ENCODE data around the gene C12orf56. TPM values are rescaled to one million over a fixed set of nuclear protein-coding genes. Genes with fewer than 3 reads are reported as not detected.

C12orf56 gene, protein sequence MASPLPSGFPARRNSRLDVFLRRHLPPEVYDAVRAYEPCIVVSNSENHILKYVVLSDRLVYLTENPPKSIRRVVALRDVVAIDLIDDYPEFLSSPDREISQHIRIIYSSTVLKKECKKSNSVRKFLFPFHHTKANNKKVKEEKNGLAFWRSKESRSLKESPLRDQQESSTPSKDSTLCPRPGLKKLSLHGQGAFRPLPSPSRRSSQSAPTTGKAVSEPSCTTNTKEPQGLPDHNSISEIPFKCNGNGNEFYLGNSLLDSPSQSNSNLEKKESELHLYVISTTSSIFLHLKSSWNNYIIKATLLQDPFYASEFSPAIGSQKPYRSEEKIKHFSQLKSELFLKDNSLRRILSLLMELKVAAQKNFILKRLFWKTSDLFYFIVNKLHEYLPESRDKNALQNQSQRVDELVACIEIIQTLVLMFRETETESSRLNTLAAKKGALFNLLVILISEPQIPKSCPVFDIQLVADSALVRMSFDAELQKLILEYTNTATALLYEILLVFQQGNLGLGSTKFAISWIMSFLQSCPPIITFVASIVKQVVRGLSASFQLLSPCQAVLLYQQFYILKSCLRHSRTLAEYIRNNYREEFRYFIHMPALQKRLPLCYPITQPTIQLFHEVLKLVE
- total RNA-seq, result not detected
- long read RNA-seq, result 0 reads

DNA sequence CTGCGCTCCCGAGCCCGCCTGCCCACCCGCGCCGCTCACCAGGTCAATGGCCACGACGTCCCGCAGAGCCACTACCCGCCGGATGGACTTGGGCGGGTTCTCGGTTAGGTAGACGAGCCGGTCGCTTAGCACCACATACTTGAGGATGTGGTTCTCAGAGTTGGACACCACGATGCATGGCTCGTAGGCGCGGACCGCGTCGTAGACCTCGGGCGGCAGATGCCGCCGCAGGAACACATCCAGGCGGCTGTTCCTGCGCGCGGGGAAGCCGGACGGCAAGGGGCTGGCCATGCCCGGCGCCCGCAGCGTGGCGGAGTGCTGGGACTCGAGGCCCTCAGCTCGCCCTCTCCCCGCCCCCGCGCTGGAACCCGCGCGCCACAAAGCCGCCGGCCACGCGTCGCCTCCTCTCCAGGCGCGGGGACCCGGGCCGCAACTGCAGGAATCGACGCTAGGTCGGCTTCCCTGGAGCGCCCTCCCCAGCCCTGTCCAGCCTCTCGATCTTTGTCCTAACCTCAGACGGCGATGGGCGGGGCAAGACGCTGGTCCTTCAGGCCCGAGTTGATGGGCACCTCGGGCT is at the start of gene C12orf56:
TSS of gene C12orf56 (minus strand) at position 484 of the 577 bp plus-strand sequence. CDS start at position 291, 193 bp downstream.
- DNase-seq (no peak), ATAC-seq (peak; percentile 60)
- no peaks in the 10 kb centered on the region for H3K36me3 ChIP-seq
- peaks cover 6% of the 10 kb centered on the region for H3K4me1 ChIP-seq
- H3K27me3 ChIP-seq, result peaks cover 17% of the 10 kb centered on the region
- H3K27ac ChIP-seq, result no peak within 1 kb of the TSS
- intact Hi-C loops (cut with DNase I), result no loop called here
- no peaks in the 10 kb centered on the region for H3K9me3 ChIP-seq
- TF ChIP-seq, protein P1, sequence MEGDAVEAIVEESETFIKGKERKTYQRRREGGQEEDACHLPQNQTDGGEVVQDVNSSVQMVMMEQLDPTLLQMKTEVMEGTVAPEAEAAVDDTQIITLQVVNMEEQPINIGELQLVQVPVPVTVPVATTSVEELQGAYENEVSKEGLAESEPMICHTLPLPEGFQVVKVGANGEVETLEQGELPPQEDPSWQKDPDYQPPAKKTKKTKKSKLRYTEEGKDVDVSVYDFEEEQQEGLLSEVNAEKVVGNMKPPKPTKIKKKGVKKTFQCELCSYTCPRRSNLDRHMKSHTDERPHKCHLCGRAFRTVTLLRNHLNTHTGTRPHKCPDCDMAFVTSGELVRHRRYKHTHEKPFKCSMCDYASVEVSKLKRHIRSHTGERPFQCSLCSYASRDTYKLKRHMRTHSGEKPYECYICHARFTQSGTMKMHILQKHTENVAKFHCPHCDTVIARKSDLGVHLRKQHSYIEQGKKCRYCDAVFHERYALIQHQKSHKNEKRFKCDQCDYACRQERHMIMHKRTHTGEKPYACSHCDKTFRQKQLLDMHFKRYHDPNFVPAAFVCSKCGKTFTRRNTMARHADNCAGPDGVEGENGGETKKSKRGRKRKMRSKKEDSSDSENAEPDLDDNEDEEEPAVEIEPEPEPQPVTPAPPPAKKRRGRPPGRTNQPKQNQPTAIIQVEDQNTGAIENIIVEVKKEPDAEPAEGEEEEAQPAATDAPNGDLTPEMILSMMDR (IDR thresholded peaks at IDR 0.05), result no peak
- H3K4me3 ChIP-seq, result peak within 1 kb of the TSS; percentile 44

DNA sequence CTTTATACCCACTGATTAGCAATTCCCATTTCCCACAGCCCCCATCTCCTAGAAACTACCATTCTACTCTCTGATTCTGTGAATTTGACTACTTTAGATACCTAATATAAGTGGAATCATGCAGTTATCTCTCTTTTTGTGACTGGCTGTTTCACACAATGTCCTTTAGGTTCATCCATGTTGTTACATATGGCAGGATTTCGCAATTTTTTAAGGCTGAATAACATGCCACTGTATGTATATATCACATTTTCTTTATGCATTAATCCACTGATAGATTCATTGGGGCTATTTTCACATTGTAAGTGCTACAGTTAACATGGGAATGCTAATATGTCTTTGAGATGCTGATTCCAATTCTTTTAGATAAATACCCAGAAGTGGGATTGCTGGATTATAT is 49.5 kb upstream of the C12orf56 start:
- intact Hi-C loops (cut with DNase I), result no loop called here
- TF ChIP-seq, protein P1 (IDR thresholded peaks at IDR 0.05), result no peak
- no peak for ATAC-seq

DNA sequence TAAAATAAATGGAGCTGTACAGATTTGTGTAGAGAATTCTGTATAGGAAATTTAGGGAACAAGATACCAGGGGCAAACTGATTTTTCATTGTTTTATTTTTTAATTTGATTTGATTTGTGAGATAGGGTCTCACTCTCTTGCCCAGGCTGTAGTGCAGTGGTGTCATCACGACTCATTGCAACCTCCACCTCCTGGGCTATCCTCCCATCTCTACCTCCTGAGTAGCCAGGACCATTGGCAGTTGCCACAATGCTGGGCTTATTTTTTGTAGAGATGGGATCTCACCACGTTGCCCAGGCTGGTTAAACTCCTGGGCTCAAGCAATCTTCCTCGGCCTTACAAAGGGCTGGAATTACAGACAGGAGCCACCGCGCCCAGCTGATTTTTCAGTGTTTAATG is 43.4 kb upstream of the C12orf56 start:
- Histone ChIP-seq H3K36me3 (peaks cover 98% of the 10 kb centered on the region), H3K27me3 (no peaks in the 10 kb centered on the region), H3K9me3 (no peaks in the 10 kb centered on the region), H3K4me1 (no peaks in the 10 kb centered on the region), H3K4me3 (no peak overlapping the region), H3K27ac (no peak overlapping the region)
- intact Hi-C loops (cut with DNase I), result no loop called here
- DNase-seq, result no peak
- TF ChIP-seq, protein P1 (IDR thresholded peaks at IDR 0.05), result no peak
- ATAC-seq, result no peak

More for the DNA sequence above, 49.5 kb upstream of the C12orf56 start:
- H3K27ac ChIP-seq, result no peak overlapping the region
- peaks cover 82% of the 10 kb centered on the region for H3K36me3 ChIP-seq
- DNase-seq, result no peak
- H3K27me3 ChIP-seq, result no peaks in the 10 kb centered on the region
- H3K9me3 ChIP-seq, result no peaks in the 10 kb centered on the region
- no peaks in the 10 kb centered on the region for H3K4me1 ChIP-seq
- H3K4me3 ChIP-seq, result no peak overlapping the region

DNA sequence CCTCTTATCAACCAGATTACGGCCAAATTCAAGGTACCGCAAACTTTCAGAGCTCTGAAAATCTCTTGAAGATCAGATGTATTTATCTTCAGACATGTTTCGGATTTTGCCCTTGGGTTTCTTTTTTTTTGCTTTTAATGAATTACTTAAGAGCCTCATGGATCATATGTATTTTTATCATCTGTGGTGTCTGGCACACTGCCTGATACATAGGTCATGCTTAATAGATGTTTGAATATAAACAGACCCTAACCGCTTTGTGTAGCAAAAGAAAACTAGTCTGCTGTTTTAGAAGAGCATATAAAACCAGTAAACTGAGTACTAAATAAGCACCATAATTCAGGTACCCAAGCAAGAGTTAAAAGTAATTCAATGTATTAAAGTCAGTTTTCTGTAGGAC is 41.2 kb upstream of the C12orf56 start:
- intact Hi-C loops (cut with DNase I), result no loop called here
- Histone ChIP-seq H3K4me1 (no peaks in the 10 kb centered on the region), H3K27ac (no peak overlapping the region), H3K36me3 (peaks cover 100% of the 10 kb centered on the region), H3K9me3 (no peaks in the 10 kb centered on the region), H3K27me3 (no peaks in the 10 kb centered on the region), H3K4me3 (no peak overlapping the region)
- TF ChIP-seq, protein P1 (IDR thresholded peaks at IDR 0.05), result no peak
- no peak for ATAC-seq
- DNase-seq, result no peak

DNA sequence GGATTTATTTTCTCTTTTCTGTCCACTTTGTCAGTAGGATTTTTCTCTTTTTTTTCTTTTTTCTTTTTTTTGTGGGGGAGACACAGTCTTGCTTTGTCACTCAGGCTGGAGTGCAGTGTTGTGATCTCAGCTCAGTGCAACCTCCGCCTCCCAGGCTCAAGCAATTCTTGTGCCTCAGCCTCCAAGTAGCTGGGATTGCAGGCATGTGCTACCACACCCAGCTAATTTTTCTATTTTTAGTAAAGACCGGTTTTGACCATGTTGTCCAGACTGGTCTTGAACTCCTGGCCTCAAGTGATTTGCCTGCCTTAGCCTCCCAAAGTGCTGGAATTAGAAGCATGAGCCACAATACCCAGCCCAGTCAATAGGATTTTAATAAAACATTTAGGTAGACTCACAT is 40.3 kb upstream of the C12orf56 start:
- H3K27ac ChIP-seq, result no peak overlapping the region
- H3K27me3 ChIP-seq, result no peaks in the 10 kb centered on the region
- TF ChIP-seq, protein P1 (IDR thresholded peaks at IDR 0.05), result no peak
- no peaks in the 10 kb centered on the region for H3K9me3 ChIP-seq
- ATAC-seq (no peak), DNase-seq (no peak)
- H3K36me3 ChIP-seq, result peaks cover 100% of the 10 kb centered on the region
- intact Hi-C loops (cut with DNase I), result no loop called here
- H3K4me3 ChIP-seq, result no peak overlapping the region
- H3K4me1 ChIP-seq, result no peaks in the 10 kb centered on the region
